GM19467 (cell line): ENCODE results near the gene TTC6.

Source experiments
- ATAC-seq: cut with Tn5 transposase; IDR thresholded peaks from one replicate; pipeline ENCODE4 v1.9.1; 2021; ENCODE audit warnings: mild to moderate bottlenecking, moderate library complexity; ENCODE audit not compliant: unreplicated experiment

The TTC6 gene

DNA sequence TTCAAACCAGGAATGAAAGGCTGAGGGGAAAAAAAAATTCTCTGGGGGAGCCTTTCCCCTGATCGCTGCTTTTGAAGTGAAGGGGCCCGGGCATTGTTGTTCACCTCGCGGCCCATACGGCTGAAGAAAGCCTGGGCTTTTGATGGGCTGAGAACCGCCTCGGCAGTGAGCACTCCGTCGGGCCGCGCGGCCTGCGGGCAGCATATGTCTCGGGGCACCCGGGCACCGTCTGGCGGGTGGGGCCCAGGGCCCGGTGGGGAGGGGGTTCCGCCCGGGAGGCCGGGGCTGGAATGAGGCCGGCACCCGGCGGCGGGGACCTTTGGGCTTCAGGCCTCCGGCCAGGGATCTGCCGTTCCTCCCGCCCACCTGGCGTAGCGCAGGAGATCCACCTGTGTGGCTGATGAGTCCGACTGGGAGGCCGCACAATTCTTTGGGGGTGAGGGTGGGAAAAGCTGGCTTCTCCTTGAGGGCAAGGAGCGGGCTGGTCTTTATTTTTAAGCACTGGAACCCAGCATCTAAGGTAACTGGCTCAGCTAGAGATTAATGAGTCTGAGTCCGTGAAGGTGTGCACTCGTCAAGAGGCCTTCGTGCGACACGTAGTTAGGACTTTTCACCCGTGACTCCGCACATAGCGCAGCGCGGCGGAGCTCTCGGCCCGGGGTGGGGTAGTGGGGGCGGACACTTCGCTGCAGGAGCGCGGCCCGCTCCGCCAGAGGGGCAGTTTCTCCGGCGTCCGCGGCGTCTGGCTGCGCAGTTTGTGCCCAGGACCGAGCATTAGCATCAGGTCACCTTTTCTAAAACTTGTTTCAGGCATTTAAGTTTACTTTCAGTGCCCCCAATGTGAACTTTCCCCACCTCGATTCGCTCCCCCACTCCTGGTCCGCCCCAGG is 11.0 kb upstream of the TTC6 start:
- no peak for ATAC-seq

DNA sequence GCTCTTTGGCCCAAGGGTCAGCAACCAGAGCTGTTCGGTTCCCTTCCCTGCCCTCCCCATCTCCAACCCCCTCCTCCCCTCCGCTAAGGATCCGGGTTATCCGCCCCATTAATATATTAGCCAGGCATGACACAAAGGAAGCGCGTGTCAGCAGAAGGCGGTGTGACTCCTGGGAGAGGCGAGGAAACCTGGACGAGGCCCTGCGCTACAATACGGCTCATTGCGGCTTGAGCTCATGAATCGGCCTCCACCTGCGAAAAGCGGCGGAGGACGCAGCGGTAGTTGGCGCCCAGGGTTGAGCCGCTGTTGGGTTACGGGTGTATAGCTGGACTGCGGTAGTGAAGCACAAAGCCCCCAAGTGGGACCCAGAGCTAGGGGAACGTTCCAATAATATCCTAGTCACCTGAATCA is 10.3 kb upstream of the TTC6 start:
- ATAC-seq = no peak

DNA sequence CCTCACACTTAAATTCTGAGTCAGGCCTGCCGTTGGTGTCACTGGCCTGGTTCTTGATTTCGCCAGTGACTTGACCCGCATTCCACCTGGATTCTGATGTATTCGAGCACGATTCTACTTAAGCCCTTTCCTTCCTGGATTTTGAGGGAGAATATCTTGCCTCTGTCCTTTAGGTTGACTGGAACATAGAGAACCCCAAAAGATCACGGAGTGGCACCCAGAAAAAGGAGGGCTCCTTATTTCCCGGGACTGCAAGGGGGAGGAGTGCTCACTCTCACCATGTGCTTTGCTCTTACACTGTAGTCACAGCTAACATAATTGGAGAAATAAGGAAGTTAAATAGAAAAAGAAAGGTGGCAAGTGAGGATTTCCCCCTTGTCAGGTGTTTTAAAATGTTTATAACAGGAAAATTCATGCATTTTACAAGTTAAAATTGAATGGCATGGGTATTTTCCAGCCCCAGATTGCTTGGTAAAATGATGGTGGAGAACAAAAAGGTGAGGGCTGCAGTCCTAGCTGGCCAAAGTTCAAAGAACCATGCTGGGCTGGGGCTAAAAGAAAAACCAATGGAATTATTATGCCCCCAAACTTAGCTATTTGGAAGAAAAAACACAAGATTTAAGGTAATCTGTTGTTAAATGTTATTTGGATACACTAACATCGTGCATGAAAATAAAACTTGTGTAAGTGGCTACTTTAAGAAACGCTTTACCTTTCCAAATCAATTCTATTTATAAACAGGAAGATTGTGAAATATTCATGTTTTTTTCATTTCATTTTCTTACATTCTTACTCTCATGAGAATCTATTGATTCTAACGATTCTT is 9.2 kb upstream of the TTC6 start:
- no peak for ATAC-seq

DNA sequence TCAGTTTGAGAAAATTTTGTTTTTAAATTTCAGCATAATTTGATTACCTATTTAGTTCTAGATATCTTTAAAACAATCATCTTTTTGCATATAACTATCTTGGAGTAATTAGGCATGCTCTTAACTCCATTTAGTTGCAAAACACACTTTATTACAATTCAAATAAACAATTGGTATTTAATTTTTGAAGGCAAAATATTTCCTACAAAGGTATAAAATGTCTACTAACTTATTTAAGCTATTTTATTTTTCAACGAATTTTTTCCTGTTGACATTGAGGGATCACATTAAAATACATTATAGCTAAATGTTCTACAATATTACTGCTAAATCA is 8.7 kb upstream of the TTC6 start:
- ATAC-seq = no peak

DNA sequence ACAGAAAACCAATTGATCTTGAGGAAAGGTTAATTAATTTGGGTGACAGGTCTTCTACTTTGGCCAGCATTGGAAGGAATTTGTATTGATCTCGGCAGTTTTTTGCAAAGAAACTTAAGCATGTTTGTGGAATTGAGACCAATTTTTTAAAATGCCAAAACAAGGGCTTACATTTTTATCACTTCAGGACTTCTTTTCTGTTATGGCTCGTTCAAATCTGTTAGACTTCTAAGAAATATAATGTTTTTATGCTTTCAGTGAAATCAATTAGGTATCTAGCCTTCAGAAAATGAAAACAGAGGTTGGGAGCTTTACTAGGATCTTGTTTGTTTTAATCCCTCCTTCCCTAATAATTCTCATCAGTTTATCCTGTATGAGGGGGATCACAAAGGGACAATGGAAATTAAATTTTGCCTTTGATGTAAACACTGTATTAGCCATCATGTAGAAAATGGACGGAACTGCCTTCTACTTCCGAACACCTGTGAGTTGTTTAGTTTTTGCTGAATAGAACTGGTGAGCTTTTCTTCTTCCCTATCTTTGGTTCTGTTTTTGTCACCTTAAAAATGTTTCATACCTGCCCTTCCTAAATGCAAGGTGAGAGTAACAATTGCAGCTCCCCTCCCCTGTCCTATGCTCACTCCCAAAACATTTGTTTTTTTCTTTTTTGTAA is 8.2 kb upstream of the TTC6 start:
- no peak for ATAC-seq

DNA sequence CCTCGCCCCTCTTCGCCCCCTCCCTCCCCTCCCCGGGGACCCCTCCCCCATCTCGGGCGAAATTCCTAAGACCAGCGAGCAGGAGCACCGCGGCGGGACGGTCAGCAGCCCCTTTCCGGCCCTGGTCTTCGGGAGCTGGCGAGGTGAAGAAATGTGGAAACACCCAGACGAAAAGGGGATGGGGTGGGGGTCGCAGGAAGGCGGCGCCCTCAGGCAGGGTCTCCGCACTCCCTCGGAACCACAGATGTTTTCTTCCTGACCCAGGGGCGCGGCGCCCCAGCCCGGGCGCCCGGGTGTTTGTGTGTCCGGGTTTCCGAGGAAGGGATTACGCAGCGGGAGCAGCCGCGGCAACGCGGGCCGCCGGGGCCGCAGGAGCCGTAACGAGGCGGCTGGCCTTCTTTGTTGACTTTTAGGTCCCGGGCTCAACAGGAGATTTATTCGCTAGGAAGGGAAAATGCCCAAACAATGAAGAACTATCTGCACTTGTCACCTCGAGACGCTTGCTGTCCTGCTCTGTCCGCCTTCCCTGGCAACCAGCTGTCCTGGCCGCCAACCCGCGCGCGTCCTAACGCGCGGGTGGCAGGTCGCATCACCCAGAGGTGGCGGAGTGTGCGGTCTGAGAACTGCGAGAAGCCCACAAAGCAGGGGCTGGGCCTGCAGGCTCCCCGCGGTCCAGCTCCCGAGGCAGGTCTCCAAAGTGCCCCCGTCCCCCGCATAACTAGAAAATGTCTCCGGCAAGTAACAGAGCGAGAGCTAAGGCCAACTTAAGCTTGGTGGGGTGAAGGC is 7.4 kb upstream of the TTC6 start:
- no peak for ATAC-seq

DNA sequence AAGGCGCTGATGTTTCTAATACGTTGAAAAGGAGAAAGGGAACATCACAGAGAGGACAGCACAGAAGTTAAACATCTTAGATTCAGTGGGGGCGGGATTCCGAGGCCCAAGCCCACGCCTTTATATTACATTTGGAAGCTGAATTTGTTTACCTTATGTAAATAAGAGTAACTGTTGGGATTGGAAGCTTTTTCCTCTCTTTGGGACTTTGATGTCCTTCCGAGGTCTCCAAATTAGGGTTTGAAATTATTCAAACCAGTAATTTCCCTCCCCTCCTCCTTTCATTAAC is 6.8 kb upstream of the TTC6 start:
- no peak for ATAC-seq

DNA sequence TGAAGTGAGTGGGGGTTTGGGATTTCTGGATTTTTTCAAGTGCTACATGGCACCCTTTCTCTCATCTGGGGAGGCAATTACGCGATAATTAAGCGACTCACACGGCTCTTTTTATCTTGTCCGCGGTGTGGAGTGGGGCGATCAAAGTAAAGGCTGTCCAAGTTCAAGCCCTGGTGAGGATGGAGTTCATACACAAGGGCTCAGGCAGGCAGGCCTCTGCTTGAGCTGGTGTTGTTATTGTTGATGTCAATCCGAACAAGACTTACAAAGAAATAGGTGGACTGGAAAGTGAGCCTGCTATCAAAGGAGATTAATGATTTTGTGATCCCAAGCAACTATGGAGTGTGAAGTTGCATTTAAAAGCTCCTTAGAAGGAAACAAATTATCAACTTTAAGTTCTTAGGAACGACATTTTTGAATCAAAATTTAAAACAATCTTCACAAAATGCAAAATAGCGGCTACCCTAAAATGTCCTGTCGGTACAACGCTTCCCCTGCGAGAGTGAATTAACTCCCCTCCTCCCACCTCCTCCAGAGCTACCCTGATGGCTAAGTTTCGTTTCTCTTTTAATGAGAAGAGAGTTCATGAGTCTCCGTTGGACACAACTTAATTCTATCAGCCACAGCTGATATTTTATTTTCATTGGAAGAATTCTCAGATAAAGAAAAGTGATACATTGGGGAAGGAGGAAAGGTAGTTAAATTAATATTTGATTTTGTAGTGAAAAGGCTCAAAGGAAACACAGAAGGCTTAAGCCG is 6.3 kb upstream of the TTC6 start:
- ATAC-seq = no peak

DNA sequence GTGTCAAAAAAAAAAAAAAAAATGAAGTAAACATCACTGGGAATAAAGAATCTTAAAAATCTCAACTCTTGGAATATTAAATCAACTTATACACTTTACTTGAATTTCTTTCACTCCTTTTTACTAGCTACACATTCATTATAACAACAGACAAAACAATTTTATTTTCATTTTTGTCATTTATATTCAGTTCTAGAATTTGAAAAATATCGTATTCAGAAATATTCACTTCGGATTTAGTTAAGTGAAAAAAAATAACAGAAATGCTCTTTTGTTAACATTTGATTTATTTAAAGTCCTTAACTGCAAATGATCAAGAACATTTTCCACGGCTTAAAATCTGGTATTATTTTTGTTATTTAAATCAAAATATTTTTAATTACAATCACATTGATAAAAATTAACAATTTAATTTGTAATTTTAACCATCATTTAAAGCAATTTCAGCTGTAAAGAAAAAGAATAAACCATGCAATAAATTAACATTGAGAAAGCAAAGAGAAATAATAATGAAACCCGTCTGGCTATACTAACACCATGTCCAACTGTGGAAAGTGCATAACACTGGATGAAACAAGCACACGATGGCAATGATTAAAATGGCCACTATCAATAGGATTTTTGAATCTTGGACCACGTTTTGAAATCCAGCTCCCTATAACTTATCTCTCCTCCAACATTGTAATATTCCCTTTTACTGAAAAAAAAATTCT is 5.6 kb upstream of the TTC6 start:
- ATAC-seq = no peak

DNA sequence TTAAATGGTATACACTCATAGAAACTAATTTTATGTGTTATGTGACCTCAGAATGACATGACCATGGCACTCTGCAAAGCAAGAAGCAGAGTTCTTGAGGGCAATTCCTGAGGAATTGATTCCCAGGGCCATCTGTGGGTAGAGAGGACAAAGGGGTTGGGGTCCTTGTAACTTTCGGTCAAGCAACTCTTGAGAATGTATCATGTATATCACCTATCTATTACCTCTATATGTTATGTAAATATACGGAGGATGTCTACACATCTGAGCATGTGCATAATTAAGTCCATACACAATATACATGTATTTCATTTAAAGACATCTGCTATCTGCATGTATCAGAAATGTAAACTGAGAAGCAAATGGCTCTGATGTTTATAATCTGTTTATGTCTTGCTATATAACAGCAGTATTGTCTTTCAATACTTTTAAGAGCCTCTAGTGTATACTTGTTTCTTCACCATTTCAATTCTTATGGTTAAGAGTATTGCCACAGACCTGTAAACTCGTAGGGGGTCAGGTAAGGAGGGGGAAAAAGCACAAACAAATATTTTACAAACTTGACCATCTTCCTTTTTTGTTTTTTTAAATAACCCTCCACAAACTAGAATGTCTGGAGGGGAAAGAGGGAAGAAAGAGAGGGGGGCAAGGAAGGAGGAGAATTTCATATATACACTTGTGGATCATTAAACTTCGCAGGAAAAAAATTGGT is 4.8 kb upstream of the TTC6 start:
- no peak for ATAC-seq

DNA sequence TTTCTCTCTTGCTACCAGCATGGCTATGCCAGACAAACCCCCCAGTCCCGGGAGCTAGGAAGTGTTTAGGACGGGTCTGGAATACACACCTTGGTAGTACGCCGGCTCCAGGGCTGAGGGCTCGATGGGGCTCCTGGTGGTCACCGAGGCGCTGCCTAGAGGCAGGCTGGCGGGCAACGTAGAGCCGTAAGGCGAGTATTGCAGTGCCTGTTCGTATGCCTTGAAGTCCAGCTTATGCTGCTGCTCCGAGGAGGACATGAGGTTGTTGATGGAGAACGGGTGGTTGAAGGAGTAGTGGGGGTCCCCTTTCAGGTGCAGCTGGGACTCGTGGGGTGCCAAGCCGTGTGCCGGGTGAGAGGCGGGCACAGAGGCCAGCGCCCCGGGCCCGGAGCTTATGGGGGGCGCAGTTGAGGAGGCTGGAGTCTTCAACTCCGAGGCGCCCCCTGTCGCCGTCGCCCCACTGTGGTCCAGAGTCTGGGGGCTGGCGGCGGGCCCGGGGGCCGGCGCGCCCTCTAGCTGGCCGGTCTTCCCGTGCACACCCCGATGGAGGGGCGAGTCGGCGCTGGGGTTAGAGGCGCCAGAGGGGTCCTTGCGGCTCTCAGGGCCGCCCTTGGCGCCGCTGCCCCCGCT is 4.0 kb upstream of the TTC6 start:
- ATAC-seq = no peak

DNA sequence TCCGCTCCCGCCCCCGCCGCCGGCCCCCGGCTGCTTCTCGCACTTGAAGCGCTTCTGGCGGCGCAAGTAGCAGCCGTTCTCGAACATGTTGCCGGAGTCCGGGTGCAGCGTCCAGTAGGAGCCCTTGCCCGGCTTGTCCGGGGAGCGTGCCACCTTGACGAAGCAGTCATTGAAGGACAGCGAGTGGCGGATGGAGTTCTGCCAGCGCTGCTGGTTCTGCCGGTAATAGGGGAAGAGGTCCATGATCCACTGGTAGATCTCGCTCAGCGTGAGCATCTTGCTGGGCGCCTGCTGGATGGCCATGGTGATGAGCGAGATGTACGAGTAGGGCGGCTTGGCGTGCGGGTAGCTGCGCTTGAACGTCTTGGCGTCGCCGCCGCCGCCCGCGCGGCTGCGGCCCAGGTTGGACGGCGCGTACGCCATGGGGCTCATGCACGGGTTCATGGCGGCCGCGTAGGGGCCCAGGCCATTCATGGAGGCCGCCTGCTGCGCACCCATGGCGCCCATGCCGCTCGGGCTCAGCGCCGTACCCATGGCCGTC is 3.4 kb upstream of the TTC6 start:
- no peak for ATAC-seq

DNA sequence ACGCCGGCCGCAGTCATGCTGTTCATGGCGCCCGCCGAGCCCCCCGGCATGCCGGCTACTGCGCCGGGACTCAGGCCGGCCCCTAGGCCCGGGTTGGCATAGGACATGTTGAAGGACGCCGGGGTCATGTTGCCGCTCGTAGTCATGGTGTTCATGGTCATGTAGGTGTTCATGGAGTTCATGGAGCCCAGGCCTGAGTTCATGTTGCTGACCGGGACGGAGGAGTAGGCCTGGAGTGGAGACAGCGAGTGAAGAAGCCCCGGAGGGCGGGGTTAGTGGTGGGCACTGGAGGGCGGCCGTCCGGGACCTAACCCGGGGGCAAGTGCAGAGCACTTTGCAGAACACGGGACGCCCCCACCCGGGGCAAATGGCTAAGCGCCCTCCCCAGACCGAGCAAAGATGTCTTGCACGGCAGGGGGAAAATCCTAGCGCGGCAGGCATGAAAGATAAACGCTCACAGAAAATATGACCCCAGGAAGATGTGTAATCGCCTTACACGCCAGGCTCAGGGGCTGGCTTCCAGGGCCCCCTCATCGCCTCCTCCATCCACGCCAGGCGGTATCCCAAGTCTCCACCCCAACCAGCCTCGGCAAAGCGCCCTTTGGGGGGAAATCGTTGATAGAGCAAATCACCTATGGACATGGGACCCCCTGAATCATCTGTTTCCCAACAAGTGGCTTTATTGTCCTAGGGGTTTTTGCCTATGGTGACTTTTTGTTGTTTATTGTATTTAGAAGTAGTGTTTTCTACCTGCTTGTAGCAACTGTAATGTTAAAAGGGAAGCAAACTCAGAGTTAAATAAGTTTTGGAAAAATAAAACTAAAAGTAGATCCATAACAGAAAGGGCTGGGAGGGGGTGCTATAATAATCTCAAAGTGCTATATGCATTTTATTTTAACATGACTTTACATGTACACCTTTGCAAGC is 2.7 kb upstream of the TTC6 start:
- ATAC-seq = no peak

DNA sequence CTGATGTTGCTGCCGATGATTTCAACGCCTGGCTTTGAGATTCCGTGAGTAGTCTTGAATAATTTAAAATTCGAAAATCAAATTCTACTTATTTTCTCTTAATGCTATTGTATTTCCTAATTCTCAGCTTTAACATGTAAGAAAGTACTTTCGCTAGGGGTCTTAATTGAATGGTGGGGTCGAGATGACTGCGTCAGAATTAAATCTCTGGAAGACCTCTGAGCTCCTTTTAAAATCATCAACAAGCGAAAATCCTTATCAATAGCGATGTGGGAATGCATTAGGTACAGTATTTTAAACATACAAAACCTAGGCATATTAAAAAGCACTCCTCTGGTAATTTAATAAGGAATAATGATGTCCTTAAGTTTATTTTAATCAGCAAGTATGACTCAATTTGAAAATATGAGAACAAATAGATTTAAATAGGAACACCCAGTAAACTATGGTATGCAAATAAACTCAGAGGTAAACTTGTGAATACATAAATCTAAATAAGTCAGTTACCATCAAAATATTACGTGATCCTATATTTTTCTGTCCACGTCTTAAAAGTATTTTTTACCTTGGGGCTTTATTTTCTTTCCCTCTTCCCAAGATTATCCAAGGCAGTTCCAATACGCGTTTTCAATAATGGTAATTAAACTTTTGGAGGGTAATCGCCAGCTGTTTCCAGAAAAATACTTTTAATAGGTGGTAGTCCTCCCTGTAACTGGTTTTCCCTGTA is 1.8 kb upstream of the TTC6 start:
- no peak for ATAC-seq

DNA sequence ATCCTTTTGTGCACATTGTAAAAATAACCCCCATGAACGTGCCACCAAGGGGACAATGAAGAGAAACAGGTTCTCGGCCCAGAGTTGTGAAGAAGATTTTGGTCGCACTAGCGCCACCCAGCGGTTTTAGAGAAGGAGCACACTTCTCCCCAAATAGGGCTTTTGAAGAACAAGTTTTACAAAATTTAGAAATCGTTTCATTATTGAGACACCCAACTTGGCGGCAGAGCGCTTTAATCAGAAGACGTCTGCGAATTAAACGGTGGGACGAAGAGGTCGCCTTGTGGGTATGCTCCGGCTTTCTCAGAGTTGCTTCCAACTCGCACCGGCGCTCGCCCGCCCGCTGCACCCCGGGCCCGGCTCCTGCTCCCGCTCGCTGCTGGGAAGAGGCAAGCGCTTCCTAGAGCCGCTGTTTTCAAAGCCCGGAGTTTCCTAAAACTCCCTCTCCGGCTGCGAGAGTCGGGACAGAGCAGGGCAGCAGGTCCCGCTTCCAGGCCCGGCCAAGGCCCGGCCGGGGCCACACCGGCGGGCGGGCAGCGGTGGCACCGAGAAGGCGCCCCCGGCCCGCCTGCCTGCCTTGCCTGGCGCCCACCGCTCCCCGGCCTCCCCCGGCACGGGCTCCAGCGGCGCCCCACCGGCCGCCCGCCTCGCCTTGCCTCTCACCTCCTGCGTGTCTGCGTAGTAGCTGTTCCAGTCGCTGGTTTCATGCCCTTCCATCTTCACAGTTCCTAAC is 1.0 kb upstream of the TTC6 start:
- no peak for ATAC-seq
